ENCODE measurements around the gene HIRA.

DNA sequence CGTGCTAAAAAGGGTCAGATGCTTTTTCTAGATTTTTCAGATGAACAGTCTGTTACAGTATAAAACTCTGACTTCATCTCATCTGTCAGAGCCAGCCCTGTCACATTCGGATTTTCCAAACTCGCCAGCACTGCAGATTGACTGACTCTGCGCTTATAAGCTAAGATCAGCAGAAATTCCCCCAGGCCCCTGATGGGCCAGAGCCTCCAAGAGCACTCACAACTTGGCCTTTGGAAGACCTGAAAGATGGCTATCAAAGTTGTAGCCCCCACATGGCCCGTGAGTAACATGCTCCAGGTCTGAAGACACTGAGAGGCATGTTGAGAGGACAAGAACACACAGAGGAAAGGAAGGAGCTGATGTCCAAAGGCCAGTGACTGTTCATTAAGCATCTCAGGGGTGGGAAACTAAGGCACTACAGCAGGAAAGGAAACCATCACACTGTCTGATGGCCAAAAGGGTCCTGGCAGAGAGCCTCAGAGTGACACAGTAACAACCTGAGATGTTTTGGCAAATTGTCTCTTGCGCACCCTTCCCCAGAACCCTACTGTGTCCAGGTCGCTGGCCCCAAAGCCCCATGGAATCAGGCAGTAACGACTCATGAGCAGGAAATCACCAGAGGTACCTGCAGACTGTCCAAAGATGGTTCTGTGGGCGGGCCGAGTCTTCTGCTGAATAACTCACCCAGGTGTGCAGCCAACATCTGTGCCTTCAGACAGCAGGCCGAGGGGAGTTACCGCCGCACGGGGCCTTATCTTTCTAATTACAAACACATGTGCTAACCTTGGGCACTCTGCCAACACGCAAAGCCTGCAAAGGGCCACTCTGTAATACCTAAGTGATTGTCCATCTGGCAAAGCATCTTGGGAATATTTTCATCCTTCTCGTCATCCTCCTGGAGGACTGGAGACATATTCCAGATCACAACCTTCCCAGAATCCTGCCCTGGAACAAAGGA is 23.6 kb downstream of the HIRA start:
- TF ChIP-seq, protein P1, sequence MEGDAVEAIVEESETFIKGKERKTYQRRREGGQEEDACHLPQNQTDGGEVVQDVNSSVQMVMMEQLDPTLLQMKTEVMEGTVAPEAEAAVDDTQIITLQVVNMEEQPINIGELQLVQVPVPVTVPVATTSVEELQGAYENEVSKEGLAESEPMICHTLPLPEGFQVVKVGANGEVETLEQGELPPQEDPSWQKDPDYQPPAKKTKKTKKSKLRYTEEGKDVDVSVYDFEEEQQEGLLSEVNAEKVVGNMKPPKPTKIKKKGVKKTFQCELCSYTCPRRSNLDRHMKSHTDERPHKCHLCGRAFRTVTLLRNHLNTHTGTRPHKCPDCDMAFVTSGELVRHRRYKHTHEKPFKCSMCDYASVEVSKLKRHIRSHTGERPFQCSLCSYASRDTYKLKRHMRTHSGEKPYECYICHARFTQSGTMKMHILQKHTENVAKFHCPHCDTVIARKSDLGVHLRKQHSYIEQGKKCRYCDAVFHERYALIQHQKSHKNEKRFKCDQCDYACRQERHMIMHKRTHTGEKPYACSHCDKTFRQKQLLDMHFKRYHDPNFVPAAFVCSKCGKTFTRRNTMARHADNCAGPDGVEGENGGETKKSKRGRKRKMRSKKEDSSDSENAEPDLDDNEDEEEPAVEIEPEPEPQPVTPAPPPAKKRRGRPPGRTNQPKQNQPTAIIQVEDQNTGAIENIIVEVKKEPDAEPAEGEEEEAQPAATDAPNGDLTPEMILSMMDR (conservative IDR thresholded peaks at IDR 0.05; ENCODE audit: low read depth, low read length), result no peak
- no peak for TF ChIP-seq EZH2 (IDR thresholded peaks at IDR 0.05; ENCODE audit: borderline replicate concordance, low read depth, low read length, poor library complexity, severe bottlenecking)
